Measurements from ENCODE around the gene EPB41L4B. TPM values are rescaled to one million over a fixed set of nuclear protein-coding genes. Genes with fewer than 3 reads are reported as not detected.

Gene EPB41L4B
- total and polyA plus RNA-seq, 5 donors: 11.2 to 39.2 (median 23.3) TPM

- WGBS: 89% methylated on average over 1 of the region's 1 CpG
- Histone ChIP-seq H3K27me3 (ENCODE audit: control insufficient read depth, insufficient read depth) (no peaks in the 10 kb centered on the region), H3K27ac (ENCODE audit: low read length) (no peak overlapping the region), H3K9me3 (ENCODE audit: control insufficient read depth, low read length) (no peaks in the 10 kb centered on the region), H3K4me1 (ENCODE audit: control insufficient read depth, insufficient read depth, low read length) (no peaks in the 10 kb centered on the region), H3K4me3 (ENCODE audit: low read length) (no peak overlapping the region)
- DNase-seq: no peak
- intact Hi-C loops (cut with DNase I): no loop called here
- ATAC-seq: no peak
Measured at GRCh38 chr9:109163194-109163593, 157.7 kb downstream of the EPB41L4B start.

GRCh38 chr9:109162677-109163076 lies 158.2 kb downstream of the EPB41L4B start:
- WGBS: 72% methylated on average over 3 of the region's 3 CpGs
- H3K9me3 ChIP-seq (ENCODE audit: control insufficient read depth, low read length): no peaks in the 10 kb centered on the region
- DNase-seq (no peak), ATAC-seq (no peak)
- no peak overlapping the region for H3K27ac ChIP-seq (ENCODE audit: low read length)
- no peaks in the 10 kb centered on the region for H3K27me3 ChIP-seq (ENCODE audit: control insufficient read depth, insufficient read depth)
- H3K4me3 ChIP-seq (ENCODE audit: low read length): no peak overlapping the region
- intact Hi-C loops (cut with DNase I): no loop called here
- H3K4me1 ChIP-seq (ENCODE audit: control insufficient read depth, insufficient read depth, low read length): no peaks in the 10 kb centered on the region

DNA sequence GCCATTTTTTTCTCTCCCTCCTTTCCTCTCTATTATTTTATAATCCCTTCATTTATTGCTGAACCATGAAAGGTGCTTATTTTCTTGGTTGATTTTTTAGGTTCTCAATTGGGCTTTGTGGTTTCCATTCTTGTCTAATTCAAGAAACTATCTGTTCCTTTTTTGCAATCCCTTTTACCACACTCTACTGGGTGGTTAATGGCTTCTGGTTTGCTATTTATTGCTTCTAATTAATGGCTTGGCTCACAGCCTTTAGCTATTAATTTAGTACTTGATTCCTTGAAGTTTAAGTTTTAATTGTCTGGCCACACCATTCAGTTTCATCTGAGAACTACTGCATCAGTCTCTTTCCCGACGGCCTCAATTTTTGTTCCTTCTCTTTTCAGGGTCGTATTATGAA lies 159.4 kb downstream of the EPB41L4B start:
- Histone ChIP-seq H3K27me3 (ENCODE audit: control insufficient read depth, insufficient read depth) (no peaks in the 10 kb centered on the region), H3K9me3 (ENCODE audit: control insufficient read depth, low read length) (no peaks in the 10 kb centered on the region), H3K4me3 (ENCODE audit: low read length) (no peak overlapping the region), H3K27ac (ENCODE audit: low read length) (no peak overlapping the region), H3K4me1 (ENCODE audit: control insufficient read depth, insufficient read depth, low read length) (no peaks in the 10 kb centered on the region)
- DNase-seq (no peak), ATAC-seq (no peak)
- intact Hi-C loops (cut with DNase I): no loop called here
- 82% methylated on average over 3 of the region's 3 CpGs for WGBS

DNA sequence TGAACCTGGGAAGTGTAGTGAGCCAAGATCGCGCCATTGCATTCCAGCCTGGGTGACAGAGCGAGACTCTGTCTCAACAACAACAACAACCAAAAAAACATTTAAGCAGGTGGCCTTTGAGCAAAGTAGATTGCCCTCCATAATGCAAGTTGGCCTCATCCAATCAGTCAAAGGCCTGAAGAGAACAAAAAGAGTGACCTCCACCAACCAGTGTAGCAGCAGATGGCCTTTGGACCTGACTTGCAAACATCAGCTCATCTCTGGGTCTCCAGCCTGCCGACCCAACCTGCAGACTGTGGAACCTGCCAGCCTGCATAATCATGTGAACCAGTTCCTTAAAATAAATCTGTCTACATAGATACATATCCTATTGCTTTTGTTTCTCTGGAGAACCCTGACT lies 161.3 kb downstream of the EPB41L4B start:
- Histone ChIP-seq H3K27me3 (ENCODE audit: control insufficient read depth, insufficient read depth) (no peaks in the 10 kb centered on the region), H3K27ac (ENCODE audit: low read length) (no peak overlapping the region), H3K4me3 (ENCODE audit: low read length) (no peak overlapping the region), H3K9me3 (ENCODE audit: control insufficient read depth, low read length) (no peaks in the 10 kb centered on the region), H3K4me1 (ENCODE audit: control insufficient read depth, insufficient read depth, low read length) (no peaks in the 10 kb centered on the region)
- DNase-seq: no peak
- WGBS: 89% methylated on average over 4 of the region's 4 CpGs
- intact Hi-C loops (cut with DNase I): no loop called here
- ATAC-seq: no peak

DNA sequence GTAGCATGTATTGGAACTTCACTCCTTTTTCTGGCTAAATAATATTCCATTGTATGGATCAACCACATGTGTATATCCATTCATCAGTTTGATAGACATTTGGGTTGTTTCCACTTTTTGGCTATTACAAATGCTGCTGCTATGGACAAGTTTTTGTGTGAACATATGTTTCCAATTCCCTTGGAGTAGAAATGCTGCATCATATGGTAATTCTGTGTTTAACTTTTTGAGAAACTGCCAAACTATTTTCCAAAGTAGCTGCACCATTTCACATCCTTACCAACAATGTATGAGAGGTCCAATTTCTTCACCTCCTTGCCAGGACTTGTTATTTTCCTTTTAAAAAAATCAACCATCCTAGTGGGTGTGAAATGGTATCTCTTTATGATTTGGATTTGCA lies 162.2 kb downstream of the EPB41L4B start:
- H3K4me3 ChIP-seq (ENCODE audit: low read length): no peak overlapping the region
- ATAC-seq (no peak), DNase-seq (no peak)
- intact Hi-C loops (cut with DNase I): no loop called here
- no peaks in the 10 kb centered on the region for H3K9me3 ChIP-seq (ENCODE audit: control insufficient read depth, low read length)
- H3K27ac ChIP-seq (ENCODE audit: low read length): no peak overlapping the region
- no peaks in the 10 kb centered on the region for H3K27me3 ChIP-seq (ENCODE audit: control insufficient read depth, insufficient read depth)
- H3K4me1 ChIP-seq (ENCODE audit: control insufficient read depth, insufficient read depth, low read length): no peaks in the 10 kb centered on the region

- intact Hi-C loops (cut with DNase I): no loop called here
- Histone ChIP-seq H3K27ac (ENCODE audit: low read length) (no peak overlapping the region), H3K4me1 (ENCODE audit: control insufficient read depth, insufficient read depth, low read length) (no peaks in the 10 kb centered on the region), H3K9me3 (ENCODE audit: control insufficient read depth, low read length) (no peaks in the 10 kb centered on the region), H3K4me3 (ENCODE audit: low read length) (no peak overlapping the region), H3K27me3 (ENCODE audit: control insufficient read depth, insufficient read depth) (no peaks in the 10 kb centered on the region)
- ATAC-seq (no peak), DNase-seq (no peak)
- 79% methylated on average over 8 of the region's 8 CpGs for WGBS
Measured at GRCh38 chr9:109156708-109157107, 164.2 kb downstream of the EPB41L4B start.

- ATAC-seq: no peak
- Histone ChIP-seq H3K4me1 (ENCODE audit: control insufficient read depth, insufficient read depth, low read length) (no peaks in the 10 kb centered on the region), H3K27ac (ENCODE audit: low read length) (no peak overlapping the region), H3K9me3 (ENCODE audit: control insufficient read depth, low read length) (no peaks in the 10 kb centered on the region), H3K4me3 (ENCODE audit: low read length) (no peak overlapping the region), H3K27me3 (ENCODE audit: control insufficient read depth, insufficient read depth) (no peaks in the 10 kb centered on the region)
- no peak for DNase-seq
- intact Hi-C loops (cut with DNase I): no loop called here
- 94% methylated on average over 3 of the region's 3 CpGs for WGBS
Measured at GRCh38 chr9:109150925-109151545, 169.8 kb downstream of the EPB41L4B start.

- DNase-seq (no peak), ATAC-seq (no peak)
- Histone ChIP-seq H3K9me3 (ENCODE audit: control insufficient read depth, low read length) (no peaks in the 10 kb centered on the region), H3K27me3 (ENCODE audit: control insufficient read depth, insufficient read depth) (no peaks in the 10 kb centered on the region), H3K27ac (ENCODE audit: low read length) (no peak overlapping the region), H3K4me1 (ENCODE audit: control insufficient read depth, insufficient read depth, low read length) (no peaks in the 10 kb centered on the region), H3K4me3 (ENCODE audit: low read length) (no peak overlapping the region)
- intact Hi-C loops (cut with DNase I): no loop called here
- 86% methylated on average over 4 of the region's 4 CpGs for WGBS
Measured at GRCh38 chr9:109149722-109150121, 171.1 kb downstream of the EPB41L4B start.

DNA sequence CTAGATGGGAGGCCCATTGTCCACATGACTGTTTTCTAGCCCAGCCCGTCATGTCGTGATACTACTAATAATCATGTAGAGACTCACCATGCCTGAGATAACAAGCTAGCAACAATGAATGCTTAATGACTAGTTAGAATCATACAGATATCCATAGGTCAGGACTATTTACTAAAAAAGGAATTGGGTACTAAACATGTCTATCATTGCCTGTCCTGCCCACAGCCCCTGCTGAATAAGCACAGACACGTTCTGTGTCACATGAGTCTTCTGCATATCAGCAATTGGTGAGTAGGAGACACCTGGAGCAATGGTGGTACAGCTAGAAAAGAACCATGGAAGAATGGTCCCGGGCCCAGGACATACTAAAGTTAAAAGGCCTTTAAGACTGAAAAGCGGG lies 171.8 kb downstream of the EPB41L4B start:
- H3K27me3 ChIP-seq (ENCODE audit: control insufficient read depth, insufficient read depth): no peaks in the 10 kb centered on the region
- H3K9me3 ChIP-seq (ENCODE audit: control insufficient read depth, low read length): no peaks in the 10 kb centered on the region
- no peaks in the 10 kb centered on the region for H3K4me1 ChIP-seq (ENCODE audit: control insufficient read depth, insufficient read depth, low read length)
- intact Hi-C loops (cut with DNase I): no loop called here
- 80% methylated on average over 5 of the region's 5 CpGs for WGBS
- H3K4me3 ChIP-seq (ENCODE audit: low read length): no peak overlapping the region
- DNase-seq (no peak), ATAC-seq (no peak)
- no peak overlapping the region for H3K27ac ChIP-seq (ENCODE audit: low read length)

DNA sequence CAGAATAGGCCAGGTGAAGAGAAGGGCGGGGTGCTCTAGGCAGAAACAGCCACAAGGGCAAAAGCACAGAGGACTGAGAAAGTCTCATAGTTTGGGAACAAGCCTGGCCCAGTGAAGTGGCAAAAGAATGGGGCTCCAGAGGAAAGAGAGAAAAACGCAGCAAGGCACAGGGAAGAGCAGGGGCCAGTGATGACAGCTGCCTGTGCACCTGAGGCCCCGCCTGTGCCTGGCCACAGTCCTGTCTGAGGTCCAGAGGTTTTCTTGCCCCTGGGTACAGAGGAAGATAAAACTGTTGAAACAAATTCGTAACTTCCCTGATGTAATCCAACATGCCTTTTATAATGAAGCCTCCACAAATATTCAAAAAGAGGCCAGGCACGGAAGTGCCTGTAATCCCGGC lies 175.8 kb downstream of the EPB41L4B start:
- 87% methylated on average over 6 of the region's 6 CpGs for WGBS
- no peak for DNase-seq
- ATAC-seq: no peak
- no peak overlapping the region for H3K27ac ChIP-seq (ENCODE audit: low read length)
- intact Hi-C loops (cut with DNase I): no loop called here
- no peaks in the 10 kb centered on the region for H3K27me3 ChIP-seq (ENCODE audit: control insufficient read depth, insufficient read depth)
- H3K4me3 ChIP-seq (ENCODE audit: low read length): no peak overlapping the region
- no peaks in the 10 kb centered on the region for H3K4me1 ChIP-seq (ENCODE audit: control insufficient read depth, insufficient read depth, low read length)
- no peaks in the 10 kb centered on the region for H3K9me3 ChIP-seq (ENCODE audit: control insufficient read depth, low read length)

- intact Hi-C loops (cut with DNase I): no loop called here
- 71% methylated on average over 5 of the region's 5 CpGs for WGBS
- peak in 1 of 2 donors; percentile 56 for ATAC-seq
Measured at GRCh38 chr9:109143881-109144562, 176.8 kb downstream of the EPB41L4B start.

GRCh38 chr9:109141375-109141774 lies 179.5 kb downstream of the EPB41L4B start:
- no peaks in the 10 kb centered on the region for H3K9me3 ChIP-seq (ENCODE audit: control insufficient read depth, low read length)
- ATAC-seq (no peak), DNase-seq (no peak)
- H3K4me1 ChIP-seq (ENCODE audit: control insufficient read depth, insufficient read depth, low read length): no peaks in the 10 kb centered on the region
- intact Hi-C loops (cut with DNase I): no loop called here
- 91% methylated on average over 5 of the region's 5 CpGs for WGBS
- H3K4me3 ChIP-seq (ENCODE audit: low read length): no peak overlapping the region
- no peak overlapping the region for H3K27ac ChIP-seq (ENCODE audit: low read length)
- H3K27me3 ChIP-seq (ENCODE audit: control insufficient read depth, insufficient read depth): no peaks in the 10 kb centered on the region

More at GRCh38 chr9:109143881-109144562, 176.8 kb downstream of the EPB41L4B start:
- no peak for DNase-seq
- Histone ChIP-seq H3K27ac (ENCODE audit: low read length) (no peak overlapping the region), H3K4me1 (ENCODE audit: control insufficient read depth, insufficient read depth, low read length) (no peaks in the 10 kb centered on the region), H3K27me3 (ENCODE audit: control insufficient read depth, insufficient read depth) (no peaks in the 10 kb centered on the region), H3K4me3 (ENCODE audit: low read length) (no peak overlapping the region), H3K9me3 (ENCODE audit: control insufficient read depth, low read length) (no peaks in the 10 kb centered on the region)

Data from right cardiac atrium (tissue), 5 donors.